Left colon (tissue), 2 donors: ENCODE data around the gene KLK4. TPM values are rescaled to one million over a fixed set of nuclear protein-coding genes. Genes with fewer than 3 reads are reported as not detected.

Experiments used
- ATAC-seq: fragments of 200-7000 bp; cut with Tn5 transposase; one replicate; pipeline ENCODE4 v1.9.1; 2020; ENCODE audit warnings: mild to moderate bottlenecking, moderate library complexity
- DNase-seq, 2 donors: peaks; one replicate each; pipeline ENCODE4 v3.0.0-alpha.2; 2020
- intact Hi-C, 2 donors: fragments of 100-400 bp; cut with DNase I in 1 of 2; cut with micrococcal nuclease in 1 of 2; formaldehyde crosslinking; loops; one replicate each; pipeline versions ENCODE4 v1.11.2 to v1.14.0; 2022; cut with DNase I, micrococcal nuclease
- long read RNA-seq: library from polyadenylated mRNA; unstranded; transcript quantifications from one replicate; pipeline ENCODE4 v2.0.0, GENCODE V29; 2021
- total RNA-seq, 2 donors: library from RNA; stranded (reverse); fragmentation: NEBNext Ultra II Directional; extraction: Animal tissue kit (Norgen Biotek cat#: 25700); gene quantifications; one replicate each; pipeline ENCODE4 v1.2.1, GENCODE V29; 2021
- donor health status: DM: no; HTN: no; CAD: no.
- donor health status: DM: yes; HTN: yes; CAD: no.

KLK4 gene, protein sequence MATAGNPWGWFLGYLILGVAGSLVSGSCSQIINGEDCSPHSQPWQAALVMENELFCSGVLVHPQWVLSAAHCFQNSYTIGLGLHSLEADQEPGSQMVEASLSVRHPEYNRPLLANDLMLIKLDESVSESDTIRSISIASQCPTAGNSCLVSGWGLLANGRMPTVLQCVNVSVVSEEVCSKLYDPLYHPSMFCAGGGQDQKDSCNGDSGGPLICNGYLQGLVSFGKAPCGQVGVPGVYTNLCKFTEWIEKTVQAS
- total RNA-seq, result 1 to 10 TPM; 3.5 to 6.4 TPM
- long read RNA-seq, result 0 reads

DNA sequence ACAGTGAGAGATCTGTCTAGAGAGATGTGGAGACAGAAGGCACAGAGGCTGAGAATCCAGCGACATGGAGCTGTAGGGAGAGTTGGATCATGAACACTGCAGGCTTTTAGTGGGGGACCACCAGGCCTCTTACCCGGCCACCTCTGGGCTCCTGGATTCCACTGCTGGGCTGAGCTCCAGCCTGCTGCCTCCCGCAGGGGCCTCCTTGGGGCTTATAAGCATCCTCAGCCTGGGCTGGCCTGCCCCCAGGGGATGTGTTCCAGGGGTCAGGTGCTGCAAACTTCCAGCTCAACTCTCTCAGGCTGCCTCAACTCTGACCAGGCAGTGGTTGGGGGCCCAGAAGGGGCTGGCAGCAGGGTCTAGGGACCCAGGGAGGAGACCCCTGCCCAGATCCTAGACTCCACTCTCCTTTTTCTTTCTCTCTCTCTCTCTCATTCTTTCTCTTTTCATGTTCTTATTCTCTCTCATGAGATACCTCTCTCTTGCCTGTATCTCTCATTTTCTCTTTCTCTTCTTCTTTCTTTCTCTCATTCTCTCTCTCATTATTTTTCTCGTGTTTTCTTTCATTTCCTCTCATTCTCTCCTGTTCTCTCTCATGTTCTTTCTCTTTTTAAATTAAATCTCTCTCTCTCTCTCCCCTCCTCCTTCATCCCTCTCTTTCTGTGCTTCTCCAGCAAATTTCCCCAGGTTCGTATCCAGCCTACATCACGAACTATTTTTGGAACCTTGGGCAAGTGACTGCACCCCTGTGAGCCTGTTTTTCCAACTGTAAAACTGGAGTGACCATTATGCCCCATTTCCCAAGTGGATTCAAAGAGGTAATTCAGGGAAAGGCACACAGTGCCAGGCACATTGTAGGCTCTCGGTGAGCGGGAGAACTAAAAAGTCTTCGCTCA, at the start of gene KLK4:
Gene KLK4 (minus strand): TSS at position 190 of the 896 bp plus-strand sequence. CDS start 657 bp downstream, outside the sequence.
- DNase-seq (no peak), ATAC-seq (no peak)
- intact Hi-C loops, result no loop called here

DNA sequence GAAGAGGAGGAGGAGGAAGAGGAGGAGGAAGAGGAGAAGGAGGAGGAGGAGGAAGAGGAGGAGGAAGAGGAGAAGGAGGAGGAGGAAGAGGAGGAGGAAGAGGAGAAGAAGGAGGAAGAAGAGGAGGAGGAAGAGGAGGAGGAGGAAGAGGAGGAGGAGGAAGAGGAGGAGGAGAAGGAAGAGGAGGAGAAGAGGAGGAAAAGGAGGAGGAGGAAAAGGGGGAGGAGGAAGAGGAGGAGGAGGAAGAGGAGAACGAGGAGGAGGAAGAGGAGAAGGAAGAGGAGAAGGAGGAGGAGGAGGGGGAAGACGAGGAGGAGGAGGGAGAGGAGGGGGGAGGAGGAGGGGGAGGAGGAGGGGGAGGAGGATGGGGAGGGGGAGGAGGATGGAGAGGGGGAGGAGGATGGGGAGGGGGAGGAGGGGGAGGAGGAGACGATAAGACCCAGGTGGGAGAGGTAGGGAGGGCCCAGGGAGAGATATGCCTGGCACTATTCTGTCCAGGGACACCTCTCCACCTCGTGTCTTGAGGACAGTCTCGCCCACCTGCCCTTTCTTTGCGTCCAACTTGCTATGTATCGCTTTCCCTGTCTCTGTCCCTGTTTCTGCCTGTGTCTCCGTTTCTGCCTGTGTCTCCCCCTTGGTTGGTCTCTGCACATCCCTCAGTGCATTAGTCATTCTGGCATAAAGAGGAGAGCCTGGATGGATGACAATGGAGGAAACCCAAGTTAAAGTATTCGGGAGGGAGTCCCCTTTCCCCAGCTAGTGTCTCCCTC, 48.7 kb upstream of the KLK4 start:
- intact Hi-C loops, result no loop called here
- DNase-seq (no peak), ATAC-seq (no peak)

DNA sequence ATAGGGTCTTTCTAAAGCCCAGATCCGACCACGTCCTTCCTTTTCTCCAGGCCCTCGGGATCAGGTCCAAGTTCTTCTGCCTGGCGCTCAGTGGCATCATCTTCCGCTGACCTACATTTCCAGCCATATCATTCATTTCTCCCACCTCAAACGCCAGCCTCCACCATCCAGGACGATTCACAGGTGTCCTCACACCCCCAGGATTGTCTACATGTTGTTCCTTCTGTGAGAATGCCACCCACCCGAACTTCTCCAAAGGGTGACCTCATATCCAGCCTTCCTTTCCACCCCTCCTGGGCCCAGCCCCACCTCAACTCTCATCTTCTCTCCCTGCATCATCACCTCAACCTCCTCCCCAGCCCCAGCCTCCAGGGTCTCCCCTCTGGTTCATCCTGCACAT, 46.4 kb upstream of the KLK4 start:
- intact Hi-C loops, result no loop called here
- ATAC-seq, result no peak
- DNase-seq, result no peak

DNA sequence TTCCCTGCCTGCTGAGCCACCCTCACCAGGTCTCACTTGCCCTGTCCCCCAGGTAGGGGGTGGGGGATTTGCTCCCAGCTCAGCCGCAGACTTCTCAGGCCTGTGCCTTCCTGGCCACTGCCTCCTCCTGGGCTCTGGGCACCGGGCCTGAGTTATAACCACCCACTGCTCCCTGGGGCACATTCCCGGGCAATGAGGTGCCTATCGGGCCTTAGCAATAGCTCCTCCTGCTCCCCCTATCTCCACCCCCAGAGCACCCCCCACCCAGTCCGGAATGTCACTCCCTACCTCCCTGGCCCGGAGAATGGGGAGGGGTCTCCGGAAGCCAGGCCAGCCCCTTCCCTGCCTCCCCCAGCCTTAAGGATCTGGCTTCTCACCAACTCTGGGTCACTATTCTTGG, 41.7 kb upstream of the KLK4 start, which contains the start of gene KLK5:
Gene KLK5 (minus strand): TSS at position 129 of the 400 bp plus-strand sequence. CDS start 381 bp downstream, outside the sequence.
- DNase-seq, result no peak
- intact Hi-C loops, result no loop called here
- ATAC-seq, result no peak

DNA sequence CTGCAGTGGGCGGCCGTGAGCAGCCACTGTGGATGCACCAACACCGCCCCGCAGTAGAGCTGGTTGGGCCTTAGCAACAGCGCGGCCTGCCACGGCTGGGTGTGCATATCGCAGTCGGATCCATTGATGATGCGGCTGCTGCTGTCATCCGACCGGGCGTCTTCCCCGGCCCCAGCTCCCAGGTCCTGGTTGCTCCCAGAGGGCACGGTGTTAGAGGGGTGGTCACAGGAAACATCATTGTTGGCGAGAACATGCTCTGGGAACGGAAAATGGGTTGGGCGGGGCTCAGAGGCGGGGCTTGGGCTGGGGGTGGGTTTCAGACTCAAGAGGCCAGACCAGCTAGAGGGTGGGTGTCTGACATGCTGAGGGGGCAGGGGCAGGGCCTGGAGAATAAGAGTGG, 38.7 kb upstream of the KLK4 start:
- intact Hi-C loops, result no loop called here
- no peak for DNase-seq
- no peak for ATAC-seq

DNA sequence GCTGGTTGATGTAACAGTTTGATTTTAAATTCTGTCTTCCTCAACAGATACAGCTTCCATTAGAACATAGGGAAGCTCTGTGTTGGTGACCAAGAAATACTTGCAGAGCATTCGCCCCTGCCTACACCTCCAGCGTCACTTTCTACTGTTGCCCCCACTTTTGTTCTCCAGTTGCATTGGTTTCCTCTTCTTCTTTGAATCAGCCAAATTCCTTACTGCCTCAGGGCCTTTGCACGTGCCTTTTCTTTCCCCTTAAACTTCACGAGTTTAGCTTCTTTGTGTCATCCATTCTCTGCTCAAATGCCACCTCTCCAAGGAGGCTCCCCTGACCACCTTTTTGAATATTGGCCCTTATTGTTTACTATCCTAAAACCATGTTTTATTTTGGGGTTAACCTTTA, 35.9 kb upstream of the KLK4 start:
- ATAC-seq (no peak), DNase-seq (no peak)
- intact Hi-C loops, result no loop called here

DNA sequence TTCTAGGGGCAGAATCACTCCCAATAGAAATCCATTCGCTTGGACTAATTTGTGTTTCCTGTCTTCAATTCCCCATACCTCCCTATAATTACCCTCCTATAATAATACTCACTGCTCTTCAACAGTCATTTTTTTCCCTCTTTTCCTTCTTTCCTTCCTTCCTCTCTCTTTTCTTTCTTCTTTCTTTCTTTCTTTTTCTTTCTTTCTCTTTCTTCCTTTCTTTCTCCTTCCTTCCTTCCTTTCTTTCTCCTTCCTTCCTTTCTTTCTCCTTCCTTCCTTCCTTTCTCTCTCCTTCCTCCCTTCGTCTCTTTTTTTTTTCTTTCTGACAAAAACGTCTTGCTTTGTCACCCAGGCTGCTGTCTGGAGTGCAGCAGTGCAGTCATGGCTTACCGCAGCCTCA, 33.6 kb upstream of the KLK4 start:
- no peak for DNase-seq
- intact Hi-C loops, result no loop called here
- ATAC-seq, result no peak

DNA sequence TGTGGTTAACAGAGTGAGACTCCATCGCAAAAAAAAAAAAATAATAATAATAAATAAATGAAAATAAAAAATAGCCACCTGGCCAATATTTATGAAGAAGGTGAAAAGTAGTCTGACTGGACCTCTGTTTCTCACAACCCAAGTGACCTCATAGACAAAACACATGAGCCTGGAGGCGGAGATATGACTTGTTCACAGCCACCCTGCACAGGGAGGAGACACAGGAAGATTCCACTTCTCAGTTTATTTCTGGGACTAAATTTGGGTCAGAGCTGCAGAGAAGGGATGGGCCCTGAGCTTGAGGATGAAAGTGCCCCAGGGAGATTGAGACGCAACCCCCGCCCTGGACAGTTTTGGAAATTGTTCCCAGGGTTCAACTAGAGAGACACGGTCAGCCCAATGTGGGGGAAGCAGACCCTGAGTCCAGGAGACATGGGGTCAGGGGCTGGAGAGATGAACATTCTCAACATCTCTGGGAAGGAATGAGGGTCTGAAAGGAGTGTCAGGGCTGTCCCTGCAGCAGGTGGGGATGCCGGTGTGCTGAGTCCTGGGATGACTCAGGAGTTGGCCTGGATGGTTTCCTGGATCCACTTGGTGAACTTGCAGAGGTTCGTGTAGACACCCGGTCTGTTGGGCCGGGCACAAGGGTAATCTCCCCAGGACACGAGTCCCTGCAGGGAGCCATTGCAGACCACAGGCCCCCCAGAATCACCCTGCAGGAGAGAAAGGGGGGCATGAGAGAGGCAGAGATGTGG, 32.1 kb upstream of the KLK4 start:
- ATAC-seq, result no peak
- intact Hi-C loops, result no loop called here
- no peak for DNase-seq

DNA sequence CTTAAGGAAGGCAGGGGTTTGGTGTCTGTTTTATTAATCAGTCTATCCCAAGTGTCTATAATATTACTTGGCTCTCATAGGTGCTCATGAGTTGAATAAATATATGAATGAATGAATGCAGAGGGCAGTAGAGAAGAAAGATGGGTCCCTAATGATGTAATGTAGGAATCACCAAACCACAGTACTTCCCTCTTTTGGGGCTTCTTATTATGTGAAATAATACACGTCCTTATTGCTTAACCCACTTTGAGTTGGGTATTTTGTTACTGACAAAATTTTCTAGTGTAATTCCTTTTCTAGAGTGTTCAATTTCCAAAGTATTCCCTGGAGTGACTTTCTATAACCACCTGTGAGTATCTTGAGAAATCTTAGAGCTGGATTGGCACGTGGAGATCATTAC, 28.4 kb upstream of the KLK4 start:
- DNase-seq (no peak), ATAC-seq (no peak)
- intact Hi-C loops, result no loop called here

DNA sequence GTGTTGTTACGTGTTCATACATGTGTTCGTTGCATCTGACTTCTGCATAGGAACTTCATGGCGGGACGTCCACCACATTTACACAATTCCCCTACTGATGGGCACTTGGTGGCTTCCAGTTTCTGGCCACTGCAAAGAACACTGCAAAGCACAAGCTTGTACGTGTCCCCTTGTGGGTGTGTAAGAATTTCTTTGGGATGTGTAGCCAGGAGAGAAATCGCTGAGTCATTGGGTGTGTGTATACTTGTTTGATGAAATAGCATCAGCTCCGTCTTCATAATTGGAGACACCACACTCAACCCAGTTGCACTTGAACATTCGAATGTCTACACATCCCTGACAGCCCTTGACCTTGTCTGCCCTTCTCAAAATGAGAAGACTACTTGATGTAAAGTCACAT, 22.4 kb upstream of the KLK4 start:
- ATAC-seq, result no peak
- intact Hi-C loops, result no loop called here
- DNase-seq, result no peak

DNA sequence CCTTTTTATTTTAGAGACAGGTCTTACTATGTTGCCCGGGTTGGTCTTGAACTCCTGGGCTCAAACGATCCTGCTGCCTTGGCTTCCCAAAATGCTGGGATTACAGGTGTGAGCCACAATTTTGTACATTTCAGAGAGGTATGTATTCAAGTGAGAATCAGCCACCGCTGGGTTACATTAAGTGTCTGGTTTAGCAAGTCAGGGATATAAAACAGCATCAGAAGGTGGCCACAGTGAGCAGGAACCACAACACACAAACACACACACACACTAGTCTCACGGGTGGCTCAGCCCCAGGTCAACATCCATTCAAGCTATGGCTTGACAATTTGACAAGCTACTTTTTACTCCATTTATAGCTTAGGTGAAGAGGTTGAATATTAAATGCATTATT, 21.5 kb upstream of the KLK4 start:
- intact Hi-C loops, result no loop called here
- ATAC-seq (no peak), DNase-seq (no peak)

DNA sequence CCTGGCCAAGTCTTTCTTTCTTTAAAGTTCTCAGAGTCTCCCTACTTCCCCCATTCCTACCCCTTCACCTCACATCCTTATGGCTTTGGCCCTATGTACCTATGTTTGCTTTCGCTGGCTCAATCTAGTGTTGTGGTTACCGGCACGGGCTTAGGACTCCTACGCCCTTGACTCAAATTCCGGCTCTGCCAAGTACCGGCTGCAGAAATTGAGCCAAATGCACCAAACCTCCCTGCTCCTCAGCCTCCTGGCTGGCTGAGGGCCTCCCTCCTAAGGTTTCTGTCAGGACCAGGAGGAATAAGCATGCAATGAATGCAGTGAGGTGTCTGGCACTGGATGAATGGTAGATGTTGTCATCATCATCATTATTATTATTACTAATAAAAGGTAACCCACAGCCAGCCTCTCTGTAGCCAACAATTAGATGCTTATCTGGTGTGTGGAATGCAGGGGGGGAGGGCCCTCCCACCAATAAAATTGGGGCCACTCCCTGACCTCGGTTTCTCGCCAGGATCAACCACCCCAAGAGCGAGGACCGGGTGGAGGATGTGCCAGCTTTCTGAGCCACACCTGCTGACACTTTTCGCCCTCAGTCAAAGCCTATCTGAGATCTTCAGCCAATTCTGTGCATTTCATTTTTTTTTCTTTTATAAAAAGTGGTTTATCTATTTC, 21.0 kb upstream of the KLK4 start:
- ATAC-seq (no peak), DNase-seq (no peak)
- intact Hi-C loops, result no loop called here

DNA sequence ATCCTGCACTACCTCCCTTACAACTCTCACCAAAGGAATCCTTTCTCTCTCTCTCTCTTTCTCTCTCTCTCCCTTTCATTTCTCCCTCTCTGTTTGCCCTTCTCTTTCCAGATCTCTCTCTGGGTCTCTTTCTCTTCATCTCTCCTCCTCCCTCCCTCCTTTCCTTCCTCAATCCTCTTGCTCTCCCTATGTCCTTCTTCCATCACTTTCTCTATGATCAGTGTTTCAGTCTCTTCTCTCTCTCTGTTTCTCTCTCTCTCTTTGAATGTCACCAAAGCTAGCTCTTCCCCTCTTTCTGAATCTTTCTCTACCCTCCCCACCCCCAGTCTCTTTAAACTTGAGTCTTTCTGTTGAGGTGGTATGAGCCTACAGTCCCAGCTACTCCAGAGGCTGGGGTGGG, 19.8 kb upstream of the KLK4 start:
- ATAC-seq (no peak), DNase-seq (no peak)
- intact Hi-C loops, result no loop called here

DNA sequence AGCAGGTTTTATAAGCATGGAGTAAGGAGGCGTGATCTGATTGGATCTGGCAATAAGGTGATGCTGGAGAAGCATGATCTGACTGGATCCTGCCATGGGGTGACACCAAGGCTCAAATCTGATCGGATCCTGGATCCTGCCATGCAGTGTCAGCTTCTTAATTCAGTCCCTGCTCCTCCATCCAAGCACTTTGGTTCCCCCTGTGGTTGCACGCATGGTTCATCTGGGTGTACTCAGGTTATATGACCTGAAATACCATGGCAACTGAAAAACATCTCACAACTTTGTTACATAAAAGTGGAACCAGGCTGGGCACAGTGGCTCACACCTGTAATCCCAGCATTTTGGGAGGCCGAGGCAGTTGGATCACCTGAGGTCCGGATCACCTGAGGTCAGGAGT, 17.6 kb upstream of the KLK4 start:
- DNase-seq, result no peak
- intact Hi-C loops, result no loop called here
- no peak for ATAC-seq

DNA sequence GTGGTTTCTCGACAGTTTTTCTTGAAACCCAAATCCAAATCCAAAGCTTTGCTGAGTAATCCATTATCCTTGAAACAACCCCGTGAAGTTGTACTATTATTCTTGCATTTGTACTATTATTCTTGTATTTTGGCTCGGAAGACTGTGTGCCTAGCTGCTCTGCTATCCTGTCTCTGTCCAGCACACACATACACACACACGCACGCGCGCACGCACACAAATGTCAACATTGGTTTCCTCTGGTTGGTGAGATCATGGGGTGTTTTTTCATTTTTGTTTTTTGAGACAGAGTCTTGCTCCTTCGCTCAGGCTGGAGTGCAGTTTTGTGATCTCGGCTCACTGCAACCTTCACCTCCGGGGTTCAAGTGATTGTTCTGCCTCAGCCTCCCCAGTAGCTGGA, 14.9 kb upstream of the KLK4 start:
- ATAC-seq, result no peak

DNA sequence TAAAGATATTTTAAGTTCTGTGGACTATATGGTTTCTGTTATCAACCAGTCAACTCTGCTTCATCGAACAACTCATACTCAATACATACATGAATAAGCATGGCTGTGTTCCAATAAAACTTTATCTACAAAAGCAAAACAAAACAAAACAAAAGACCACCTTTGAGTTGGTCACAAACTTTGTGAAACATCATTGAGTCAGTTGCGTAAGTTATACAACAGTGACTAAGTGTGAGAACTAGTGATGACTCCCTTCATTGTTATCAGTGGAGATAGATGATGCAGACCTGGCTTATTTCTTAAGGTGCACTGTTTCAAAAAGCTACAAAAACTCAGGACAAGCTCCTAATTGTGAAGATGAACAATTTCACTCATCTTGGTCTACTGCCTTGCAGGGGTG, 14.5 kb upstream of the KLK4 start:
- DNase-seq, result no peak
- intact Hi-C loops, result no loop called here
- ATAC-seq, result no peak

More for the DNA sequence above, 14.9 kb upstream of the KLK4 start:
- intact Hi-C loops, result no loop called here
- DNase-seq, result no peak

DNA sequence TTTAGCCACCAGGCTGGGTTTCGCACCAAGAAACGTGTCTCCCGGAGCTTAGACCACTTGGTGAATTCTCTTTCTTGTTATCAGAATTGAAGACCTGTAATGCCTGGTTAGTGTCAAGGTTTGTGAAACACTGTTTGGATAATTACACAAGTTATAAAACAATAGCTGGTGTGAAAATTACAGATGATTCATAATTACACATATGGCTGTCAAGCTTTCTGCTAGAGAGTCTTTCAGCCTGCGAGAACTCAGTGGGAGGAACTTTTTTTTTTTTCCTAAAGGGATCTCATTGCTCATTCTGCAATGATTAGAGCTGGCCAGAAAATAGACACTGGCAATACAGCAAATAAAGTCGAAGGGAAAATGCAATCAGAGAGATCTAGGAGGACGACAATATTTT, 13.4 kb upstream of the KLK4 start:
- intact Hi-C loops, result no loop called here
- no peak for DNase-seq
- ATAC-seq, result no peak

DNA sequence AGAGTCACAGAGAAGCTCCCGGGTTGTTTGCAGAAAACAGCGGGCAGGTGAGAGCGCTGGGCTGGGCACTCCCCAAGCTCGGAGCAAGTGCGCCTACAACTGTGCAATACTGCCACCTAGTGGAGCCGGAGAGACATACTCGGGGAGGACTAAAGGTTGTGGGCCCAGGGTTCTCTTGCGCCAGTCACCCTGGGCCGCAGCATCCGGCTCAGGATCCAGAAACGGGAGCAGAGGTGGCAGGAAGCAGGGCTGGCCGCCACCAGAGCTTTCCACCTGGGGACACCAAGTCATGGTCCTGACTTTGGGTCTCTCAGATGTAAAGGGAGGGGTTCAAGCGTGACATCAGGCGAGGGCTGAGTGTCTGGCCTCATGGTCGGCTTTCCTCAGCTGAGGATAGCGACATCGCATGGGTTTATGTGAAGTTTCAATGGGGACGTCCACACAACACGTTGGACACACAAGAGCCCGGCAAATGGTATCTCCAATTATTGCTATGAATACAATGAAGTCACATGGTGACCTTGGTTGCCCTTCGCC, 11.2 kb upstream of the KLK4 start:
- ATAC-seq (peak; percentile 100), DNase-seq (peak; percentile 65 to 74)
- intact Hi-C loops, result no loop called here
